Measurements from ENCODE around the gene TMEM229B.

GRCh38 chr14:67526181-67526580 lies 37.7 kb upstream of the TMEM229B start:
- TF ChIP-seq, protein P1, sequence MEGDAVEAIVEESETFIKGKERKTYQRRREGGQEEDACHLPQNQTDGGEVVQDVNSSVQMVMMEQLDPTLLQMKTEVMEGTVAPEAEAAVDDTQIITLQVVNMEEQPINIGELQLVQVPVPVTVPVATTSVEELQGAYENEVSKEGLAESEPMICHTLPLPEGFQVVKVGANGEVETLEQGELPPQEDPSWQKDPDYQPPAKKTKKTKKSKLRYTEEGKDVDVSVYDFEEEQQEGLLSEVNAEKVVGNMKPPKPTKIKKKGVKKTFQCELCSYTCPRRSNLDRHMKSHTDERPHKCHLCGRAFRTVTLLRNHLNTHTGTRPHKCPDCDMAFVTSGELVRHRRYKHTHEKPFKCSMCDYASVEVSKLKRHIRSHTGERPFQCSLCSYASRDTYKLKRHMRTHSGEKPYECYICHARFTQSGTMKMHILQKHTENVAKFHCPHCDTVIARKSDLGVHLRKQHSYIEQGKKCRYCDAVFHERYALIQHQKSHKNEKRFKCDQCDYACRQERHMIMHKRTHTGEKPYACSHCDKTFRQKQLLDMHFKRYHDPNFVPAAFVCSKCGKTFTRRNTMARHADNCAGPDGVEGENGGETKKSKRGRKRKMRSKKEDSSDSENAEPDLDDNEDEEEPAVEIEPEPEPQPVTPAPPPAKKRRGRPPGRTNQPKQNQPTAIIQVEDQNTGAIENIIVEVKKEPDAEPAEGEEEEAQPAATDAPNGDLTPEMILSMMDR (conservative IDR thresholded peaks at IDR 0.05 in 1 of 2, IDR thresholded peaks at IDR 0.05 in 1 of 2; ENCODE audit: low read depth in 1 of 2, low read length in 2 of 2) = no peak
- no peak for TF ChIP-seq EZH2 (IDR thresholded peaks at IDR 0.05; ENCODE audit: low read length, missing control alignments)

Measured in fibroblast of lung (primary cell).